Osteoblast (primary cell): ENCODE data around the gene CCM2. TPM values are rescaled to one million over a fixed set of nuclear protein-coding genes. Genes with fewer than 3 reads are reported as not detected.

Source experiments
- DNase-seq: peaks from one replicate; pipeline ENCODE4 v3.0.0; 2011; ENCODE audit warnings: low spot score, mixed read lengths; ENCODE audit not compliant: insufficient read length; ENCODE audit errors: missing footprints
- H2AFZ ChIP-seq: 2 replicates; pipeline ENCODE4 v1.6.0; 2011; ENCODE audit warnings: mild to moderate bottlenecking, low read length
- H3K27ac ChIP-seq: 2 replicates; pipeline ENCODE4 v1.5.1; 2011; ENCODE audit warnings: mild to moderate bottlenecking, low read depth, low read length, moderate library complexity
- H3K27me3 ChIP-seq: 2 replicates; pipeline ENCODE4 v1.6.0; 2012; ENCODE audit warnings: mild to moderate bottlenecking, control low read depth, inconsistent platforms, low read length, moderate library complexity; ENCODE audit not compliant: insufficient read depth
- H3K36me3 ChIP-seq: 2 replicates; pipeline ENCODE4 v1.5.1; 2011; ENCODE audit warnings: mild to moderate bottlenecking, low read length, control low read depth, moderate library complexity; ENCODE audit not compliant: insufficient read depth
- H3K4me1 ChIP-seq: 2 replicates; pipeline ENCODE4 v1.5.1; 2011; ENCODE audit warnings: mild to moderate bottlenecking, low read length, control low read depth, moderate library complexity; ENCODE audit not compliant: insufficient read depth
- H3K4me2 ChIP-seq: 2 replicates; pipeline ENCODE4 v1.6.0; 2011; ENCODE audit warnings: mild to moderate bottlenecking, low read length; ENCODE audit not compliant: insufficient read depth
- H3K4me3 ChIP-seq: fragments of 200-600 bp; sonication (generic); 3 replicates; pipeline ENCODE4 v1.5.1; 2012; ENCODE audit warnings: mild to moderate bottlenecking, low read length, inconsistent platforms; ENCODE audit not compliant: insufficient read depth
- H3K79me2 ChIP-seq: 2 replicates; pipeline ENCODE4 v1.6.0; 2012; ENCODE audit warnings: mild to moderate bottlenecking, low read length, control low read depth, inconsistent platforms; ENCODE audit not compliant: insufficient read depth
- H3K9me3 ChIP-seq: 2 replicates; pipeline ENCODE4 v1.5.1; 2011; ENCODE audit warnings: low read depth, low read length, control low read depth
- H4K20me1 ChIP-seq: 2 replicates; pipeline ENCODE4 v1.6.0; 2012; ENCODE audit warnings: mild to moderate bottlenecking, low read length, control low read depth; ENCODE audit not compliant: insufficient read depth
- CTCF ChIP-seq: IDR thresholded peaks from 2 replicates; pipeline ENCODE4 v1.5.1; 2011; ENCODE audit warnings: mild to moderate bottlenecking, low read depth, low read length, moderate library complexity; ENCODE audit errors: extremely low read depth
- total RNA-seq: library from RNA; depleted of rRNA; stranded (reverse); fragments of >200 nt; gene quantifications from 2 replicates; pipeline ENCODE4 v1.2.3, GENCODE V29; 2012

The CCM2 gene
- total RNA-seq, 1 donor: 42.3 TPM

DNA sequence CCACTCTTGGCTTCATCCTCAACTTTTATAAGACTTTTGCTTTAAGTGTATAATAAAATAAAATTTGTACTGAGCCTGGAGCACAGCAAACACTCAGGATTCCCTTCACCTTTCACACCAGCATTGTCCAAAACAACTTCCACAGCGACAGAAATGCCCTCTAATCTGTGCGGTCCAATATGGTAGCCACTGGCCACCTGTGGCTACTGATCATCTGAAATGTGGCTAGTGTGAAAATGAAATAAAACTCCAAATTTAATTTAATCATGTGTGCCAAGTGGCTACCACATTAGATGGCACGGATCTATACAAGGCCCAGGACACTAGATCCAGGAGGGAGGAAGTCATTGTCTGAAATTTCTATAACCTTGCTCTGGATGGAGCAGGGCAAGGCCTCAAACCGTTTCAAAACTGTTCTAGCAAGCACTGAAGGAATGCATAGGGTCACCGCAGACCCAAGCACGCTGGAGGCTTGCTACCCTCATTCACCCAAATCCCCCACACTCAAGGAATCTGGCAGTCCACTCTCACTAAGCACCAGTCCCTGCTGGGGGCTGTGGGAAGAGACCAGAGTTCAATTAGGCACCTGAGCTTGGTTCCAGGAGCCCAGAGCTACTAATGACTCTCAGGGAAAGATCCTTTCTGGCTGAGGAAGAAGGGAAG is 14.8 kb upstream of the CCM2 start:
- Histone ChIP-seq H3K79me2 (peaks cover 27% of the 10 kb centered on the region), H3K27me3 (no peaks in the 10 kb centered on the region), H3K4me3 (peak overlapping the region; percentile 83), H4K20me1 (peaks cover 16% of the 10 kb centered on the region), H2AFZ (no peak overlapping the region), H3K27ac (peak overlapping the region; percentile 98), H3K9me3 (no peaks in the 10 kb centered on the region), H3K36me3 (peaks cover 42% of the 10 kb centered on the region), H3K4me2 (peak overlapping the region; percentile 91), H3K4me1 (peaks cover 37% of the 10 kb centered on the region)
- DNase-seq: no peak
- no peak for TF ChIP-seq CTCF

DNA sequence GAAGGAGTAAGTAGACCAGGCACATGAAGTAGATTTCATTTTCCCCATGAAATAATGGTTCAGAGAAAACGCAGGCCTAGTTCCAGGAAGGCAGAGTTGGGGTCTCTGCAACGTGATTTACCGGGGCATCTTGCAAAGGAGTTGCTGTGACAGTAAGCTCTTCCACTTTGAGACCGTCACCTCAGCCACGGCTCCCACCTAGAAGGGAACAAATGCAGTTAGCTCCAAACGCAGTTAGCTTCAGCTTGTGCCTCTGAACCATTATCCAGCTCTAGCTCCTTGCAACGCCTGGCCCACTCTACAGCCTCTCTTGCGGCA is 14.1 kb upstream of the CCM2 start:
- DNase-seq: no peak
- no peak for TF ChIP-seq CTCF
- Histone ChIP-seq H2AFZ (peak overlapping the region; percentile 97), H3K27me3 (no peaks in the 10 kb centered on the region), H4K20me1 (peaks cover 16% of the 10 kb centered on the region), H3K27ac (peak overlapping the region; percentile 98), H3K79me2 (peaks cover 27% of the 10 kb centered on the region), H3K9me3 (no peaks in the 10 kb centered on the region), H3K4me3 (peak overlapping the region; percentile 83), H3K4me2 (peak overlapping the region; percentile 91), H3K4me1 (peaks cover 36% of the 10 kb centered on the region), H3K36me3 (peaks cover 42% of the 10 kb centered on the region)

GRCh38 chr7:44986218-44987053 is 13.6 kb upstream of the CCM2 start:
- H2AFZ ChIP-seq: peak overlapping the region; percentile 97
- H3K9me3 ChIP-seq: no peaks in the 10 kb centered on the region
- peak; percentile 97 for DNase-seq
- H3K79me2 ChIP-seq: peaks cover 27% of the 10 kb centered on the region
- peaks cover 16% of the 10 kb centered on the region for H4K20me1 ChIP-seq
- no peaks in the 10 kb centered on the region for H3K27me3 ChIP-seq
- H3K4me3 ChIP-seq: peak overlapping the region; percentile 83
- peaks cover 41% of the 10 kb centered on the region for H3K36me3 ChIP-seq
- H3K4me1 ChIP-seq: peaks cover 34% of the 10 kb centered on the region
- no peak for TF ChIP-seq CTCF
- peak overlapping the region; percentile 91 for H3K4me2 ChIP-seq
- H3K27ac ChIP-seq: peak overlapping the region; percentile 98

GRCh38 chr7:44987457-44987856 is 12.5 kb upstream of the CCM2 start:
- Histone ChIP-seq H2AFZ (no peak overlapping the region), H3K4me3 (no peak overlapping the region), H3K36me3 (peaks cover 34% of the 10 kb centered on the region), H3K4me2 (no peak overlapping the region), H3K4me1 (peaks cover 34% of the 10 kb centered on the region), H4K20me1 (peaks cover 16% of the 10 kb centered on the region), H3K27me3 (no peaks in the 10 kb centered on the region), H3K79me2 (peaks cover 27% of the 10 kb centered on the region), H3K27ac (no peak overlapping the region), H3K9me3 (no peaks in the 10 kb centered on the region)
- no peak for DNase-seq
- no peak for TF ChIP-seq CTCF
